ENCODE data around the gene GBX1.

The GBX1 gene

DNA sequence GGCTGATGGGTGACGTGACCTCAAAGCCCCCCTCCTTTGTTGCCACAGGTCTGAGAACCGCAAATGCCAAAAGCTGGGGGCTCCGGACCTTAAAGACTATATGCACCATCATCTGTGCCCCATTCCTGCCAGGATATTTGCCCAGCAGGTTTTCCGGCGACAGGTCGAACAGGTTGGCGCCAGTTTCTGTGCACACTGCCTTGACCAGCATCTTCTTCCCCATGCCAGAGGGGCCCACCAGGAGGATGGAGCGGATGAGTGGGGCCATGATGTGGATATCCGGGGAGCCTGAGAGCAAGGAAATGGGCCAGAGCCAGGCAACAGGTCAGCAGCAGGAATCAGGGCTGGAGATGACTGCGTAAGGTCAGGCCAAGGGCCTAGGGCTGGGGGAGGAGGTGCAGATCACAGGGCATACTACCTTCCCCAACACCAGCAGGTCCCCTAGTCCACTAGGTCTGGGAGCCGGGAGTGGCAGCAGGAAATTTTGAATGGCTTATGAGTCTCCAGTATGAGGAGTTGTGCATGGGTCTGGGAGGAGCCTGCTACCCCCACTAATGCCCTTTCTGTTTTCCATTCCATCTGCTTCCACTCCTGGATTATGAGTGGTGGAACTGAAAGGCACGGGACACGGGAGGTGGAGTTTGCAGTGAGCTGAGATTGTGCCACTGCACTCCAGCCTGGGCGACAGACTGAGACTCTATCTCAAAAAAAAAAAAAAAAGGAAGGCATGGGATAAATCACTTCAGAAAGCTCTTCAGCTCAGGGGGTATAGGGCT is 25.9 kb upstream of the GBX1 start:
- DNase-seq = no peak

DNA sequence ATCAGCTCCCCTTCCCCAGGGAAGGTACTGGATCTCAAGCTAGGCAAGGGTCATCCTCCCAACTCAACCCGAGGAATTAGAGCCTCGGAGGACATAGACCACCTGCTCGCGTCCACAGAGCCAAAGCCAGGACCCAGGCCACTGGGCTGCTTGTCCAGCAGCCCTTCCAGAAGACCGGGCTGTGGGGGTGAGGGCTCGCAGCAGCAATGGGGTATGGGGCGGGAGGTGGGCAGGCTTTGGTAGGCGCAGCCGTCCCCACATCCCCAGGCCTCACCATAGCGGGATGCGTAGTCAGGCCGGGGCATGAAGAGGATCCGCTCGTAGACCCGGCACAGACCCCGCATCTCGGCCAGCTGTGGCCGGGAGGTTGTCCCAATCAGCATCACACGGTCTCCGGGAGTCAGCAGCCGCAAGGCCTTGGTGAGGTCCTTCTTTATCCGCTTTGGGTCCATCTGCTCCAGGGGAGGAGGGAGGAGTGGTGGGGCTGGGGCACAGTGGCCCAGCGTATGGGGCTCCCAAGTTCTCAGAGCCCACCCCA is 24.6 kb upstream of the GBX1 start:
- no peak for DNase-seq

DNA sequence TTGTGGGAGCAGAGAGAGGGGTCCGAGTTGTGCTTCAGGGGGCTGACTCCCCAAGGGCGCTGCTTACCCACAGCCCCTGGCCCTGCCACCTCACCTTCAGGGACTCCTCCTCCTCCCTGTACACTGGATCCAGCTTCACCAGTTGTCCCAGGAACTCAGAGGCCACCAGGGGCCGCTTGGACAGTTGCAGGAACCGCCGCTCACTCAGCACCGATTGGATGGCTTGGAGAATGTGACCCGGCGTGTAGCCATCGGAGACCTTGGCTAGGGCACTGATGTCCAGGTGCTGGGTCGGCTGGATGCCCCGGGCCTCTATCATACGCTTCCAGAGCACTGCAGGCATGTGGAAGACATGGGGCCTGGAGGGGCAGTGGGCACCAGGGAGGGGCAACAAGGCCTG is 24.1 kb upstream of the GBX1 start:
- no peak for DNase-seq

DNA sequence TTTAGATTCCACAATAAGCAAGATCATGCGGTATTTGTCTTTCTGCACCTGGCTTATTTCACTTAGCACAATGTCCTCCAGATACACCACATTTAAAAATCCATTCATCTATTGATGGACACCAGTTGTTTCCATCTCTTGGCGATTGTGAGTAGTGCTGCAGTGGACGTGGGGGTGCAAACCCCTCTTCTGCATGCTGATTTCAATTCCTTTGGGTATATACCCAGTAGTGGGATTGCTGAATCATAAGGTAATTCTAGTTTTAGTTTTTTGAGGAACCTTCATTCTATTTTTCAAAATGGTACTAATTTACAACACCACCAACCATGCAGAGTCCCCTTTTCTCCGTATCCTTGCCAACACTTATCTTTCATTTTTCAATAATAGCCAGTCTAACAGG is 21.5 kb upstream of the GBX1 start:
- no peak for DNase-seq

DNA sequence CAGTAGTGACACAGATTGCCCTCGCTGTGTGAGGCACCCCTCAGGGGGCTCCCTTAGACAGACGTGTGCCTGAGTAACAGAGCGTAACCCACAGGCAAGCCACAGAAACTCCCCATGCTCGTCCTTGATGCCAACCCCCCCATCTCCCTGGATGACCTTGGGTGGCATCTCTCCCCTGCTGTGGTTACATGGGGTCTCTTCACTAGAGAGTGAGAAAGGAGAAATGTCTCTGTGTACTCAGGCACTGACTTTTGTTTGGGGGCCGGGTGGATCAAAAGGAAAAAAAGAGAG is 20.7 kb upstream of the GBX1 start:
- DNase-seq = no peak

DNA sequence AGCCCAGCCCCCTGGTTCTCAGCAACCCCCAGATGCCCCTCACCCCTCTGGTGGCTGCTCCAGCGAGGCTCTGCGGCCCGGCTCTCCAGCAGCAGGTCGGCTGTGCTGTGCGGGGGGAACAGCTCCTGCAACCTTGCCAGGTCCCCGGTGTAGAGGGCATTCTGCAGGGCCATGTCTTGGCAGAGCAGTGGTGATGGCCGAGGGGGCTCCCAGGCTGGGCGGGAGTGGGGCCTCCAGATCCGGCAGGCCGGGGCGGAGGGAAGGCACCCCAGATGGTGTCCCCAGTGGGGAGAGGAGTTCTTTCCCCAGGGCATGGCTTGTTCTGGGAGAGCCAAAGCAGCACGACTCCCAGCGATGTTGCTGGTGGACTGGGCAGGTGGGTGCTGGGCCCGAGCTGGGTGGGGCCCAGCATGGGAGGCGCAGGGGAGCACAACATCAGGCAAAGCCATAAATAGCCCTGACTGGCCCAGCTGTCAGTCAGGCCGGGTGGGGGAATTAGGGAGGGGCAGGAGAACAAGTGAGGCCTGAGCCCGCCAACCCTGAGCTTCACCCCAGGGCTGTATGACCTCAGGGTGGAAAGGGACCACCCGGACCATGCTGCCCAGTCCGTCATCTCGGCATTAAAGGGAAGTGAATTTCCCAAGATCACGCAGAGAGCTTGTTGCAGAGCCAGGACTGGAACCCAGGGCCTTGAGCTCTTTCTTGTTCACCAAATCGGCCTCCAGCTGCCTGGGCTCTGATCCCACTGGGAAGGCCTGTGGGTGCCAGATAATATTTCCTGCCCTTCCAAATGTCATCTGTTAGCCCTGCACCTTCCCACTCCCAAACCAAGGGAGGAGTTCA is 20.1 kb upstream of the GBX1 start:
- no peak for DNase-seq

DNA sequence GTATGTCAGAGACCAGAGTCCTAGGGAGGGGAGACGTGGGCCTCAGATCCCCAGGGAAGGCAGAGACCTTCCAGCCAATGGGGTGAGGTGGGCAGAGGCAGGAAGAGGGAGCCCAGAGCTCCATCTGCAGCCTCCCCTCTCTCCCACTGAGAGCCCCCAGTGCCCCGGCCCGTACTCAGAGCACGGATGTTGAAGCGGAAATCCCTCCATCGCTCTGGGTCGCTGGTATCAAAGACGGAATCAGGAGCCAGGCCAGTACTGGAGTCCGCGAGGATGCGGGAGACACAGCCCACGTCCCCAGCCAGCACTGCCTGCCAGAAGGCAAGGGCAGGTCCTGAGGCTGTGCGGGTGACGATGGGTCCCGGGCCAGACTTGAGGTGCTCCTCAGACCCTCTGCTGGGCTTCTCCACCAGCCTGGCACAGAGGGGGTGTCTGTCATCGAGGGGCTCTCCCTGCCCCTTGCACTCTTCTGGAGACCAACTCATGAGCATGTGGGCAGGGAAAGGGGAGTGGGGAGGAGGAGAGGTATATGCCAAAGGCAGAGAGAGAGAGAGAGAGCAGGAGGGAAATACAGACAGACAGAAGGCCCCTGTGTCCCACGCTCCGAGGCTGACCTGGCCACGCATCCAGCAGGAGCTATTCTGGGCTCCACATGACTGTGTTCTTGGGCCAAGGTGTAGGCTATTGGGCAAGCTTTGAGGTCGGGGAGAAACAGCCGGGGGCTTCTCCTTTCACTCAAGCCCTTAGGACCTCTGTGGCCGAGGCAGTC is 19.3 kb upstream of the GBX1 start, which contains the start of gene ASB10:
ASB10 (minus strand) TSS at position 611 of the 769 bp plus-strand sequence; CDS start at position 491, 120 bp downstream.
- DNase-seq = no peak

DNA sequence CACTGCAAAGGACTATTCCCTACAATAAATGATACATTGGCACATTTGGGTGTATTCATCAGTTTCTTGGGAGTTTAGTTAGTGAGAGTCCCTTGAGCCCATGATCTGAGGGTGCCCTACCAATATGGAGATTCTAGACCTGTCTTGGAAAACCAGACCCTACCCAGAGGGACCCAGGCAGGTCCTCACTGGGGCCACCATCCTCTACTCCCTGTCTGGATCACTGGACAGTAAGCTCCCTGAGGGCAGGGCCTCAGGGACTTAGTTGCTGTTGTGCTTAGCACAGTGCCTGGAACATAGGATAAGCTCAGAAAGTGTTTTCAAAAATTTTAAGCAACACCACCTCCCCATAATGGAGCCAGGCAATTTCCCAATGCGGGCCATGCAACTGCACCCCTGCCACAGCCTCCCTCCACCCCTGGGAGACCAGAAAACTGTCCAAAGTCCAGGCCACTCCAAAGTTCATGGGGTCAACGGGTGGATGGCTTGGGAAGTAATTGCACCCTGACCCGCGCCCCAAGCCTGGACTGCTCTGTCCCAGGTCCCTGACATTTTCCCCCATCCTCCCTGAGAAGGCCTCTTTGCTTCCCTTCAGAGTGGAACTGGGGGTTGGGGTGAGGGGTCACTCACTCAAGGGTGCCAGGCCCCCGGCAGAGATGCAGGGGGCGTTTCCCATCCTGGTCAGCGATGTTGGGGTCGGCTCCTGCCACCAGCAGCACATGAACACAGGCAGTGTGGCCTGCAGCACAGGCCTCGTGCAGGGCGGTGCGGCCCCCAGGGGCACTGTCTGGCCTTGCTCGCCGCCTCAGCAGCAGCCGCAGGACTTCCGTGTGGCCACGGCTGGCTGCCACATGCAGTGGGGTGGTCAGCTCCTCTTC is 18.5 kb upstream of the GBX1 start:
- no peak for DNase-seq

DNA sequence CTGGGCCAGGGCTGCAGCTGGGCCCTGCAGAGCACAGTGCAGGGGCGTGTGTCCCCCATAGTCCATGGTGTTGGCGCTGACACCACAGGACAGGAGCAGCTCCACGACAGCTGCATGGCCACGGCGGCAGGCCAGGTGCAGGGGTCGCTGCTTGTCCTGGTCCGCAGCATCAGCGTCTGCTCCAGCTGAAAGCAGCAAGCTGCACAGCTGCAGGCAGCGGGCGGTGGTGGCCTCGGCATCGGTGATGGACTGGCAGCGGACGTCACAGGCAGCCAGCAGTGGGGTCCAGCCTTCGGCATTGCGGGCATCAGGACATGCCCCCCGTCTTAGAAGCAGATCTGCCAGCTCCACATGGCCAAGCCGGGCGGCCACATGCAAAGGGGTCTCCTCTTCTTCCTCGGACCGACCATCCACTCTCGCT is 13.5 kb upstream of the GBX1 start:
- DNase-seq = no peak

DNA sequence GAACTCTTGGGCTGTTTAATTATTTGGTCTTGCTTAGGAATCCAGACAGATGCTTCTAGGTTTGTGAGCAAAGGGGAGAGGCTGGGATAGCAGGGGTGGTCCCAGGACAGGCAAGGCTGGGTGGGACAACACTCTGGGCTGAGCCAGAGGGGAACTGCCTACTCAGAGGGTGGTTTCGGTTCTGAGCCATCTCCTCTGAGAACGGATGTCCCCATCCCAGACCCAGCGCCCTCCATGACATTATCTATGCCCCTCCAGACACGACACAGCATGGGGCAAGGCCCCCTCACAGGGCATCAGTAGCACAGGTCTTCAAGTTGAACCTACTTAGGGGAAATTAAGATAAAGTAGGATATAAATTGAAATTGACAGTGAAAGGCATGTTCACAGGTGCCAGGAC is 12.5 kb upstream of the GBX1 start:
- DNase-seq = no peak

DNA sequence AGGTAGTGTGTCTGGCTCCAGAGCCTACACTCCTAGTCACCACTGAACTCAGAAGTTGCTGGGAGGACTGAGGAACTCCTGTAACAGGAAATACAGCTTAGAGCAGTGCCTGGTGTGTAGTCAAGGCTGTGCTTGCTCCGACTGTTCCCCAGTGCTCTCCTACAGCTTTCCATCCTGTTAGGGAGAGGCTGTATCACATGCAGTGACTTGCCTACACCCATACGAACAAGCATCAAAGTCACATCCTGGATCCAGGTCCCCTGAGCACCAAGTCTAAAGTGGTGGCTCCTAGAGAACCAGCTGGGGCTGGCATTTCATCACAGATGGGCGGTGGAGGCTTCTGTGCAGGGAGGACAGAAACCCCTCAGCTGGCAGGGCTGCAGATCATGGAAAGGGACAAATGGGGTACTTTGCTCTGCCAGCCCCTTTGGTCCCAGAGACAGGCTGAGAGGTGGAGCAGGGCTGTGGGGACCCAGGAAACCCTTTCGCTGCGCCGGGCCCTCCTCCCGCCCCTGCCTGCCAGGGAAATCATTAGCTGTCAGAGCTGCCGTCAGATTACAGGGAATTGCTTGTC is 11.9 kb upstream of the GBX1 start:
- no peak for DNase-seq

DNA sequence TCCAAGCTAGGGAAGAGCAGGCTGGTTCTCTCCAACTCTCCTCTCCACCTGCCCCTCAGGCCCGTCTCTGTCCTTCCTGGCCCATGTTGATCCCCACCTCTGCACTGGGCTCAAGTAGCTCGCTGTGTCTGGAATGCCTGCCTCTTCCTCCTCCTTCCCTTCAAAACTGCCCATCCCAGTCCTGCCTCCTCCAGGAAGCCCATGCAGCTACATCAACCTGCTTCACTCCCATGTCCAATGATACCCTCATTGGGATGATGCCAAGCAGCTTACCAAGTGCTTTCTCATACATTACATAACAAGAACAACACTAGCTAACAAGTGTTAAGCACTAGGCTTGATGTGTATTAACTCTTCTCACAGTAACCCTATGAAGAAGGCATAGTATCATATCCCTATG is 11.3 kb upstream of the GBX1 start:
- no peak for DNase-seq

DNA sequence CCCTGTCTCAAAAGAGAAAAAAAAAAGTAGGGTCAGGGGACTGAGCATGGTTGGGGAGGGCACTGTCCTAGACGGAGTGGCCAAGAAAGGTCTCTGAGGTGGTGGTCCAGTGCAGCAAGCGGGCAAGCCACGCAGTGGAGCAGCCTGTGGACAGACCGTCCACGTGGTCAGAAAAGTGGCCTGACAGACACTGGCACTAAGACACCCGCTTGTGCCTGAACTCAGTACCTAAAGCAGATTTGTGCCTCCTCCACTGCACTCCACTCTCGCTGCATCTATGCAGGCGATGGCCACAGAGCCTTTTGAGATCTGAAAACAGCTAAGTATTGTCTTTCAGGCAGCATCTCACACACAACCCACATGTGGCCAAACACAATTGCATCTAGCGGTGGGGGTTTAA is 10.7 kb upstream of the GBX1 start:
- DNase-seq = no peak

DNA sequence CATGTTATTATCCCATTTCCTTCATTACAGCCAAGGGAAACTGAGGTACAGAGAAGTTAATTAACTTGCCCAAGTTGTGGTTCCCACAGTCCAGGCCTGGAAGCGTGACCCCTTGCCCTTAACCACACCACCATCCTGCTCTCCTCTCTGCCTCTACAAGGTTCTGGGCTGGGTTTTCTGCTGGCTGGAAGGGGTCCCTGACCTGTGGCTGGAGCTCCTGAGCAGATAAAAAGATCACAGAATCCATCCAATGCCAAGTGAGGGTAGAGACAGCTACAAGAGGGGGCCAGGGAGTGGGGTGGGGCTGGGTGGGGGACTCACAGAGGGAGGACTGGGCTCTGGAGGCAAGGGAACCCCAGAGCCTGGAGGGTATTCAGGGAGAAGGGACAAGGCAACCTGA is 9.8 kb upstream of the GBX1 start:
- no peak for DNase-seq

DNA sequence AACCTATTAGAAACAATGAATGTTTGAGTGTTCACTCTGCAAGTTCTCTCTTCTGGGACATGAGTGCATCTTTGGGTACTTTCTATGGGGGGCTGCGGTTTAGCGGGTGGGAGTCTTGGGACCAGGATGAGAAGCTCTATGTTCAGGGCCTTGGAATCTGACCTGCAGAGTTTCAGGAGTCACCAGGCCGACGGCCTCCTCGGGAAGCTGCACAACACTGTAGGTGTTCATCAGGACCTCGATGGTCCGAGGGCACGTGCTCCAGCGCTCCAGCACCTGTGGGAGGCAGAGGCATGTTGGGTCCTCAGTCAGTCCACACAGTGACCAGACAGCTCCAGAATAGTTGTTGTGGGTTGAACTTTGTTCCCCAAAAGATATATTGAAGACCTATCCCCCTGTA is 8.9 kb upstream of the GBX1 start:
- no peak for DNase-seq

DNA sequence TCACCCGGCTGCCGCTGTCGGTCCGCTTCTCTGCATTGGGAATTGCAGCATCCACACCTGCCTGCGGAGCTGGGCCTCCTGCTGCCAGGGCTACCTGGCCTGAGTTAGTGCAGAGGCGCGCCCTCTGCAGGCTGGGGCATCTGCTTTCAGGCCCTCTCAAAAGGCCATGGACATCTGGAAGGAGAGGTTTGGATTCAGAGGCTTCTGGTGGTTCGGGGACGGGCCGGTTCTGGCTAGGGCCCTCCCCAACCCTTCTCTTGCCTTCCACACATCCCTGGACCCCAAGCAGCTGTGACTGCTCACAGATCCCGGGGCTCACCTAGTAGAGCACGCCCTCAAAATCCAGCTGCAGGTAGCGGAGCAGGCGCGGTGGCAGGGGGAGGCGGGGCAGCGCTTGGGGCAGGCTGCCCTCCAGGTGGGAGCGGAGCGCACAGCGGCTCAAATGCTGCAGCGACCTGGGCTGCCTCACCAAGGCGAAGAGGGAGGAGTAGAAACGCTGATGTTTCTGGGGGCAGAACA is 8.4 kb upstream of the GBX1 start:
- DNase-seq = no peak

DNA sequence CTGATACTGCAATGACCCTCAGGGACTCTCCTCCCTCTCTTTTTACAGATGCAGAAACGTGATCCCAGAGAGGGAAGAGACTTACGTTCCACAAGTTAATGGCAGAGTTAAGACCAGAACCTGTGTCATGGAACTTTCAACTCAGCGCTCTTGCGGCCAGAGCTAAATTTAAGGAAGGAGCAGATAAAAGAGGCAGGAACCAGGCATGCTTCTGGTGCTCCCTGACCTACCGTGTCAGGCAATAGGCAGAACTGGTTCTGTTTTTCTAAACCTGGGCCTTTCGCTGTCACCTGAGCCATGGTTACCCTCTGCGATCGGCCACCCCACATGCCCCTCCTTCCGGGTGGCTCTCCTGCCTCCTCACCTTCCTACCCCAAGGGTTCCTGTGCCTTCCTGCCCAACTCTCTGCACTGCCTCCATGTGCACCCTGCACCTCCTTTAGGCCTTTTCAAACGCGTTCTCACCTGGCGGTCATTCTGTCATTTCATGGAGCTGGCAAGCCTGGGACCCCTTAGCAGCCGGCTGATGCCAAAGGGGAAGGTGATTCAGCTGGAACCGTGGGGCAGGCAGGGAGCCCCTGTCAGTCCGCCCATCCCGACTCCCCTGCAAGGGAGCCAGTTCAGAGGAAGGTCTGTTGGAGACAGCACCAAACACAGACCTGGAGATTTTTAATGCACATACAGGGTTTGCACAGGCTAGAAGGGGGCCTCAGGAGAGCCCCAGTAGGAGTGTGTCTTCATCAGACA is 7.7 kb upstream of the GBX1 start:
- DNase-seq = no peak

DNA sequence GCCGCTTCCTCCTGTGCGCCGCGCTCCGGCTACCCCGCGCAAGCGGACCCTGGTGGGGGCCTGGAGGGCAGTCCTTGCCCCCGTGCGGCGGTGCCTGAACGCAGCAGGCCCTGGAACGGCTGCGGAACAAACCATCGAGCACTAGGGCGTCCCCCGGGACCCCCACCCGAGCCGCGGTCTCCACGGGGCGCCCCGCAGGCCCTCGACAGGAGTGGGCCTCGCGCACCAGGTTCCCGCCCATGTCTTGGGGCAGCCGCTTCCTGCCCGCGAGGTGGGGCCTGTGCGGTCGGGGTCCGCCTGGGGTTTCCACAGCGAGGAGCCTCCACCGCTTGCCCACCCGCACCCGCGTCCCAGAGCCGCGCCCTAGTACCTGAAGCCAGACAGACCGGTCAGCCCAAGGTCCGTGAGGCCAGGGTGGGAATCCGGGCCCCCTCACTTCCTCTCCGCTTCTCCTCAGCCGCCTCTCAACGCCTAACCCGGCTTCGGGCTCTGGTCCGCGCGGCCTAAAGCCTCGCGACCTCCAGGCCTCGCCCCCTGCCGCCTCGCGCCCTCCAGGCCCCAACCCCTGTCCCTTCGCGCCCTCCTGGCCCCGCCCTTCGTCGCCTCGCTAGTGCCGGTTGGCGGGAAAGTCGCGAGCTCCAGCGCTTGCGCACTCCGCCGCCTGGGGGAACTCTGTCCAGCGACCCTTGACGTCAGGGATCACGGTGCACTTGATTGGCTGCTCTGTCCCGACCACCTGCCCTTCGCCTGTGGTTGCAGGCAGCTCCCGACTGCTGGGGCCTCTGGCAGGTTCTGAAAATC is 7.0 kb upstream of the GBX1 start:
- DNase-seq = peak; percentile 45

DNA sequence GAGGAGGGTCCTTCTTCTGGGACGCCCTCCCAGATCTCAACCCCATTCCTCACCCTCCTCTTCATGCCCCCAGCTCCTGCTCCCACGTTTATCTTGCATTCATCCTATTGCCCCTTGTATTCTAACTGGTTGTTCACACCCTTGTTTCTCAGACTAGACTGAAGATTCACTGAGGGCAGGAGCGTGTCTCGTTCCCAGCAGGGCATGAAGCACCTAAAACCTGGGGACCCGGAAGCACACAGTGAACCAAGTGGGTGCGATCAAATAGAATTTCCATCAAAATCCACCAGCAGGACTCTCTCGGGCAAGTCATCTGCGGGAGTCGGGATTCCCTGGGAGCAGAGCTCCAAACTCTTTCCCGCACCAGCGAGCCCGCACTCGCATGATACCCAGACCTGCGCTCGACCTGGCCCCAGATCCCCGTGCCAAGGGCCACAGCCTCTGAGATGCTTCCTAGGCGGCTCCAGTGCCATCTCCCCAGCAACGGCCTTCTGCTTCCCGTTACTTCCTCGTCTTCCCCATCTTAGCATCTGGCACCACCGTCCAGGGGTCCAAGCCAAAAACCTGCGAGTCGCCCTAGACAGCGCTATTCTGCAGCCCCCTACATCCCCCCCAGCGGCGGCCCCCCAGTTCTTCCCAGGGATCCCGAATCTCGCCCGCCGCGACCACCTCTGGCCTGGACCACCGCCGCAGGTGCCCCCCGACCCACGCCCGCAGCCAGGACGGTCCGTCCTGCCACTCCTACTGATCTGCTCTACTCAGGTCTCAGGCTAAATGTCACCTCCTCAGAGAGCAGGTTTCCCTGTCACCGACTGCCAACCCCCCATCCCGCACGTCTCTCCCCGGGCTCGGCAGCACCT is 6.1 kb upstream of the GBX1 start:
- DNase-seq = no peak

Measured in hematopoietic multipotent progenitor cell treated with erythropoietin and hydrocortisone succinate and interleukin-3 and kit ligand, for 6 days (in vitro differentiated cells).